Measurements from ENCODE around the gene GCFC2. TPM values are rescaled to one million over a fixed set of nuclear protein-coding genes. Genes with fewer than 3 reads are reported as not detected.
"Not testable (repeated sequence)": the region's sequence is repeated elsewhere in the genome, so short reads cannot be mapped to it uniquely, and the experiment has no call there.

Gene GCFC2
- total RNA-seq, 4 donors from 2014 or later = 39.2 to 48.1 (median 43.7) TPM

DNA sequence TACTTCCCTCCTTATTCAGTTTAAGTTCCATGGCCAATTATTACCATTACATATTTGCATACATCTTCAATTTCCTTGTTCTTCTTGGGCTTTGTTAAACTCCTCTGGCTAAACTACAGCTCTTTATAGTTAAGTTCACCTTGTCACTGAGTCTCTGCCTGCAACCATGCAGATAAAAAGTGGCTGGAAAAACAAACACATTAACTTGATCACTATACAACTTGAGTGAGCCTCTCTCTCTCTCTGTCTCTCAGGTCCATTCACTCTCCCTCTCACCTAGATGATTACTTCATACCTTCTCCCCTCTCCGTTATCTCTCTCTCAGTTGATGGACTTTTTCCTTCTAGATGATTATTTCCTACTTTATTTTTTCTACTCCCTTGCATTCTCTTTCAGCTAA lies 30.3 kb downstream of the GCFC2 start:
- Histone ChIP-seq H3K9me3 (no peaks in the 10 kb centered on the region), H3K4me3 (no peak overlapping the region), H3K27ac (no peak overlapping the region), H3K36me3 (peaks cover 0 to 17% of the 10 kb centered on the region in 2 donors), H3K4me1 (peaks cover 17 to 22% of the 10 kb centered on the region in 2 donors), H3K27me3 (no peaks in the 10 kb centered on the region)
- DNase-seq (no peak), ATAC-seq (no peak)
- intact Hi-C loops (cut with DNase I; ENCODE audit: low total_unique reads) = no loop called here
- TF ChIP-seq CTCF (IDR thresholded peaks at IDR 0.05 in 4 of 5, conservative IDR thresholded peaks at IDR 0.05 in 1 of 5) (no peak), POLR2A (IDR thresholded peaks at IDR 0.05) (no peak)
- in situ Hi-C loops (cut with MboI; ENCODE audit: low sequenced_read_pairs in 4 of 4) = loop anchor here in 1 of 4 donors (5.0 kb wide), 1 partner anchor 43 kb away; no protein-coding TSS in a partner anchor

GRCh38 chr2:75679556-75679955 lies 31.2 kb downstream of the GCFC2 start:
- no peak for DNase-seq
- in situ Hi-C loops (cut with MboI; ENCODE audit: low sequenced_read_pairs in 4 of 4) = loop anchor here in 2 of 4 donors (5.0 kb wide), 1 partner anchor 37 kb away; no protein-coding TSS in a partner anchor
- peaks cover 17 to 28% of the 10 kb centered on the region in 2 donors for H3K4me1 ChIP-seq
- no peak overlapping the region for H3K4me3 ChIP-seq
- H3K27me3 ChIP-seq = no peaks in the 10 kb centered on the region
- ATAC-seq = no peak
- TF ChIP-seq POLR2A (IDR thresholded peaks at IDR 0.05) (no peak), CTCF (IDR thresholded peaks at IDR 0.05 in 4 of 5, conservative IDR thresholded peaks at IDR 0.05 in 1 of 5) (no peak)
- intact Hi-C loops (cut with DNase I; ENCODE audit: low total_unique reads) = no loop called here
- H3K9me3 ChIP-seq = no peaks in the 10 kb centered on the region
- H3K36me3 ChIP-seq = peaks cover 0 to 17% of the 10 kb centered on the region in 2 donors
- H3K27ac ChIP-seq = peak overlapping the region in 1 of 4 donors; percentile 30

DNA sequence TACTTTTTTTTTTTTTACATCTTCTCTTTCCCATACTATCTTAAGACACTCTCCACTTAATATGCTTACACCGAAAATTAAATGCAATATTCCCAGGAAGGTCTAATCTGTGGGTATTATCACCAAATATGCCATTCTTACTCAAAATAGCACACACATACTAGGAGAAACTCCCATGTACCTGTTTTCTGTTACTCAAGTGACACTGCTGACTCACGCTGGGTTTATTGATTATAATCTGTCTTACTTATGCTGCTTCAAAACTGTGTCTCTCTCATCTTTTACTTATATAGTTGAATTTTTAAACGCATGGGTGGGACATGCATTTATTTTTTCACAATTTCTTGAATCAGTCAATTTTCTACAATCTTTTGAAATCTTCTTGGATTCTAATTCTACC lies 34.3 kb downstream of the GCFC2 start:
- DNase-seq (no peak), ATAC-seq (no peak)
- Histone ChIP-seq H3K4me1 (peaks cover 17 to 34% of the 10 kb centered on the region in 2 donors), H3K9me3 (no peaks in the 10 kb centered on the region), H3K27ac (peak overlapping the region; percentile 84 to 93 (median 88)), H3K4me3 (no peak overlapping the region), H3K27me3 (no peaks in the 10 kb centered on the region), H3K36me3 (peaks cover 0 to 15% of the 10 kb centered on the region in 2 donors)
- in situ Hi-C loops (cut with MboI; ENCODE audit: low sequenced_read_pairs in 4 of 4) = loop anchor here in 2 of 4 donors (5.0 kb wide), 1 partner anchor 34 kb away; no protein-coding TSS in a partner anchor
- TF ChIP-seq POLR2A (IDR thresholded peaks at IDR 0.05) (no peak), CTCF (IDR thresholded peaks at IDR 0.05 in 4 of 5, conservative IDR thresholded peaks at IDR 0.05 in 1 of 5) (no peak)
- intact Hi-C loops (cut with DNase I; ENCODE audit: low total_unique reads) = loop anchor here (2.0 kb wide), 1 partner anchor 34 kb away; the partner anchor contains the start of gene GCFC2

DNA sequence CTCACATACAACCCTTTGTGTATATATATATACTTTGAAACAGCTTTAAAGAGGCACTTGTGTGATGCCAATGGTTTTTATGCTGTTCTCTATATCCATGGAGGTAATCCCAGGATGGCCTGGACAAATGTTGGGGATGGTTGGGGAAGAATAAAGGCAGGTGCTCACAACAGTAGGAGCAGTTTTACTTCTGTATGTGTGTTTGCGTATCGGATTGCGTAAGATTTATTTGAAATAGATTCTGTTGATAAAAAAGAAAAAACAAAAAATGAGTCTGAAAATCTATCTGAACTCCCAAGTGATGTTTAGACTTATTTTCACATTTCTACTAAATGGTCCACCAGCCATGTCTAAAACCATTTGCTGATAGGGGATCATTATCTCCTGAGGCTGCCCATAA lies 34.8 kb downstream of the GCFC2 start:
- peaks cover 0 to 17% of the 10 kb centered on the region in 2 donors for H3K36me3 ChIP-seq
- no peak for DNase-seq
- H3K27ac ChIP-seq = peak overlapping the region; percentile 84 to 93 (median 88)
- ATAC-seq = peak; percentile 34 to 45
- in situ Hi-C loops (cut with MboI; ENCODE audit: low sequenced_read_pairs in 4 of 4) = loop anchor here in 2 of 4 donors (5.0 kb wide), 1 partner anchor 34 kb away; no protein-coding TSS in a partner anchor
- intact Hi-C loops (cut with DNase I; ENCODE audit: low total_unique reads) = loop anchor here (2.0 kb wide), 1 partner anchor 35 kb away; the partner anchor contains the start of gene GCFC2
- no peak overlapping the region for H3K4me3 ChIP-seq
- no peaks in the 10 kb centered on the region for H3K27me3 ChIP-seq
- TF ChIP-seq CTCF (IDR thresholded peaks at IDR 0.05 in 4 of 5, conservative IDR thresholded peaks at IDR 0.05 in 1 of 5) (no peak), POLR2A (IDR thresholded peaks at IDR 0.05) (no peak)
- no peaks in the 10 kb centered on the region for H3K9me3 ChIP-seq
- peaks cover 17 to 34% of the 10 kb centered on the region in 2 donors for H3K4me1 ChIP-seq

DNA sequence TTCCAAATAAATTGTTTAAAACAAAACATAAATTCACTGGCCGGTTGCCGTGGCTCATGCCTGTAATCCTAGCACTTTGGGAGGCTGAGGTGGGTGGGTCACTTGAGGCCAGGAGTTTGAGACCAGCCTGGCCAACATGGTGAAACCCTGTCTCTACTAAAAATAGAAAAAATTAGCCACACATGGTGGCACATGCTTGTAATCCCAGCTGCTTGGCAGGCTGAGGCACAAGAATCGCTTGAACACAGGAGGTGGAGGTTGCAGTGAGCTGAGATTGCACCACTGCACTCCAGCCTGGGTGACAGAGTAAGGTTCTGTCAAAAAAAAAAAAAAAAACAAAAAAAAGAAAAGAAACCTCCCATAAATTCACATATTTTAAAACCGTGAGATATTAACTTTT lies 35.3 kb downstream of the GCFC2 start:
- Histone ChIP-seq H3K27ac (peak overlapping the region; percentile 84 to 93 (median 88)), H3K36me3 (peaks cover 0 to 20% of the 10 kb centered on the region in 2 donors), H3K4me1 (peaks cover 17 to 34% of the 10 kb centered on the region in 2 donors)
- DNase-seq (peak; percentile 72 to 91), ATAC-seq (peak; percentile 75 to 77)
- in situ Hi-C loops (cut with MboI; ENCODE audit: low sequenced_read_pairs in 4 of 4) = loop anchor here in 2 of 4 donors (5.0 kb wide), 1 partner anchor 33 kb away; no protein-coding TSS in a partner anchor
- H3K9me3 ChIP-seq; H3K27me3 ChIP-seq; intact Hi-C loops (cut with DNase I; ENCODE audit: low total_unique reads); H3K4me3 ChIP-seq: not testable (repeated sequence)

Measured in gastrocnemius medialis (tissue), 4 donors.